ENCODE data around the gene ZNF70.

The ZNF70 gene

GRCh38 chr22:23763954-23764353 is 13.0 kb upstream of the ZNF70 start:
- POLR2A ChIA-PET, result interaction anchor here (0.5 kb wide), 1 partner anchor 58 kb away, joined by 3 read pairs; no protein-coding TSS in a partner anchor
- CTCF ChIA-PET, result interaction anchor here (0.6 to 17.1 kb wide), 4 partner anchors 8 to 84 kb away, joined by 3 to 387 read pairs (median 4); partner anchors contain the start of gene ZNF70

DNA sequence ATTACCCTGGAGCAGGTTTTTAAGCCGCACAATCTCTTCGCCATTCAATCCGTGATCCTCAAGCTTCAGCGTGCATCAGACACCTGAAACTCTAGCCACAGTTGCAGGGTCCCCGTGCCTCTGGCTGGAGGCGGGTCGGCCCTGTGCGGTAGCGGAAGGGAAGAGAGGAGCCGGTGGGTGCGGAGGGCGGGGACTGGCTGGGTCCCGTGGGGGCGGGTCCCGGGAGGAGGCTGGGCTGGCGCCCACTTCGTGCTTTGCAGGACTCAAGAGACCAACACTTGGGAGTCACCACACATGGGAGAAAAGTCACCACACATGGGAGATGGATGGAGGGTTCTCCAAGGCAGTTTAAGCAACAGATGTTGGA is 12.7 kb upstream of the ZNF70 start:
- ChIA-PET POLR2A (no interaction called here), CTCF (interaction anchor here (0.6 to 17.1 kb wide), 5 partner anchors 8 to 85 kb away, joined by 3 to 387 read pairs (median 4); partner anchors contain the start of gene ZNF70)
- no peak for DNase-seq (ENCODE audit: low read depth, low spot score)
- peak overlapping the region; percentile 36 for H3K4me3 ChIP-seq (ENCODE audit: low read depth, low read length)
- TF ChIP-seq, protein P1, sequence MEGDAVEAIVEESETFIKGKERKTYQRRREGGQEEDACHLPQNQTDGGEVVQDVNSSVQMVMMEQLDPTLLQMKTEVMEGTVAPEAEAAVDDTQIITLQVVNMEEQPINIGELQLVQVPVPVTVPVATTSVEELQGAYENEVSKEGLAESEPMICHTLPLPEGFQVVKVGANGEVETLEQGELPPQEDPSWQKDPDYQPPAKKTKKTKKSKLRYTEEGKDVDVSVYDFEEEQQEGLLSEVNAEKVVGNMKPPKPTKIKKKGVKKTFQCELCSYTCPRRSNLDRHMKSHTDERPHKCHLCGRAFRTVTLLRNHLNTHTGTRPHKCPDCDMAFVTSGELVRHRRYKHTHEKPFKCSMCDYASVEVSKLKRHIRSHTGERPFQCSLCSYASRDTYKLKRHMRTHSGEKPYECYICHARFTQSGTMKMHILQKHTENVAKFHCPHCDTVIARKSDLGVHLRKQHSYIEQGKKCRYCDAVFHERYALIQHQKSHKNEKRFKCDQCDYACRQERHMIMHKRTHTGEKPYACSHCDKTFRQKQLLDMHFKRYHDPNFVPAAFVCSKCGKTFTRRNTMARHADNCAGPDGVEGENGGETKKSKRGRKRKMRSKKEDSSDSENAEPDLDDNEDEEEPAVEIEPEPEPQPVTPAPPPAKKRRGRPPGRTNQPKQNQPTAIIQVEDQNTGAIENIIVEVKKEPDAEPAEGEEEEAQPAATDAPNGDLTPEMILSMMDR (IDR thresholded peaks at IDR 0.05; ENCODE audit: insufficient read depth, low read length, missing control alignments), result no peak

More at GRCh38 chr22:23763954-23764353, 13.0 kb upstream of the ZNF70 start:
- H3K4me3 ChIP-seq (ENCODE audit: low read depth, low read length), result peak overlapping the region; percentile 12; the same call in 1 of the 2 replicates
- TF ChIP-seq, protein P1 (IDR thresholded peaks at IDR 0.05; ENCODE audit: insufficient read depth, low read length, missing control alignments), result no peak
- DNase-seq (ENCODE audit: low read depth, low spot score), result no peak

- no peak for DNase-seq (ENCODE audit: low read depth, low spot score)
- ChIA-PET POLR2A (no interaction called here), CTCF (interaction anchor here (0.6 to 17.1 kb wide), 6 partner anchors 9 to 402 kb away, joined by 3 to 387 read pairs (median 4); partner anchors contain the start of gene ZNF70)
- TF ChIP-seq, protein P1 (IDR thresholded peaks at IDR 0.05; ENCODE audit: insufficient read depth, low read length, missing control alignments), result no peak
- H3K4me3 ChIP-seq (ENCODE audit: low read depth, low read length), result peak within 1 kb of the TSS; percentile 36
These were observed 12.1 kb upstream of the ZNF70 start, which contains the start of gene C22orf15 for GRCh38 chr22:23762842-23763578. Gene C22orf15, plus strand, starts transcription at chr22:23762990. Its CDS starts 317 bp downstream, at chr22:23763307.

GRCh38 chr22:23760056-23760455 is 9.1 kb upstream of the ZNF70 start:
- TF ChIP-seq, protein P1 (IDR thresholded peaks at IDR 0.05; ENCODE audit: insufficient read depth, low read length, missing control alignments), result no peak
- DNase-seq (ENCODE audit: low read depth, low spot score), result no peak
- CTCF ChIA-PET, result interaction anchor here (0.9 to 1.9 kb wide), 4 partner anchors 8 to 90 kb away, joined by 3 to 7 read pairs (median 6); no protein-coding TSS in a partner anchor
- H3K4me3 ChIP-seq (ENCODE audit: low read depth, low read length), result no peak overlapping the region
- POLR2A ChIA-PET, result interaction anchor here (0.8 kb wide), 1 partner anchor 21 kb away, joined by 3 read pairs; no protein-coding TSS in a partner anchor

- H3K4me3 ChIP-seq (ENCODE audit: low read depth, low read length), result no peak overlapping the region
- CTCF ChIA-PET, result interaction anchor here (0.9 to 1.9 kb wide), 4 partner anchors 9 to 90 kb away, joined by 3 to 7 read pairs (median 6); no protein-coding TSS in a partner anchor
- POLR2A ChIA-PET, result interaction anchor here (0.8 kb wide), 1 partner anchor 21 kb away, joined by 3 read pairs; no protein-coding TSS in a partner anchor
- TF ChIP-seq, protein P1 (IDR thresholded peaks at IDR 0.05; ENCODE audit: insufficient read depth, low read length, missing control alignments), result no peak
- DNase-seq (ENCODE audit: low read depth, low spot score), result no peak
These were observed 8.7 kb upstream of the ZNF70 start for GRCh38 chr22:23759566-23759965.

- no peak overlapping the region for H3K4me3 ChIP-seq (ENCODE audit: low read depth, low read length)
- TF ChIP-seq, protein P1 (IDR thresholded peaks at IDR 0.05; ENCODE audit: insufficient read depth, low read length, missing control alignments), result no peak
- no peak for DNase-seq (ENCODE audit: low read depth, low spot score)
- CTCF ChIA-PET, result interaction anchor here (1.5 kb wide), 1 partner anchor 10 kb away, joined by 5 read pairs; no protein-coding TSS in a partner anchor
- POLR2A ChIA-PET, result no interaction called here
These were observed 6.0 kb upstream of the ZNF70 start for GRCh38 chr22:23756891-23757290.

All from AG04449 (cell line).